SK-N-SH treated with all-trans-retinoic acid at 6 μM for 48 hours (cell line): ENCODE results near the gene CEP164.
"Not testable (repeated sequence)": the region's sequence is repeated elsewhere in the genome, so short reads cannot be mapped to it uniquely, and the experiment has no call there.

Source experiments
- ATAC-seq: fragments of 200-7000 bp; cut with Tn5 transposase; 3 replicates; pipeline ENCODE4 v1.9.1; 2020; ENCODE audit warnings: mild to moderate bottlenecking, moderate library complexity
- ARNTL ChIP-seq: fragments of 450-650 bp; formaldehyde crosslinking; IDR thresholded peaks from 2 replicates; pipeline ENCODE4 v1.5.0; 2020; ENCODE audit warnings: low read depth, mild to moderate bottlenecking, moderate library complexity, borderline replicate concordance
- BACH2 ChIP-seq: fragments of 250-450 bp; sonication (Bioruptor Pico); IDR thresholded peaks from 2 replicates; pipeline ENCODE4 v1.9.0; 2021; ENCODE audit warnings: mild to moderate bottlenecking, borderline replicate concordance
- CREB5 ChIP-seq: fragments of 250-450 bp; sonication (Bioruptor Pico); IDR thresholded peaks from 2 replicates; pipeline ENCODE4 v1.5.1; 2020; ENCODE audit warnings: low read depth, mild to moderate bottlenecking, moderate library complexity
- CSDC2 ChIP-seq: fragments of 250-450 bp; sonication (Bioruptor Pico); IDR thresholded peaks from 2 replicates; pipeline ENCODE4 v1.5.0; 2020; ENCODE audit warnings: mild to moderate bottlenecking, moderate library complexity
- ESRRG ChIP-seq: fragments of 250-450 bp; sonication (Bioruptor Pico); IDR thresholded peaks from 2 replicates; pipeline ENCODE4 v1.6.1; 2021; ENCODE audit warnings: mild to moderate bottlenecking
- GLIS3 ChIP-seq: fragments of 250-450 bp; sonication (Bioruptor Pico); IDR thresholded peaks from 2 replicates; pipeline ENCODE4 v1.5.0; 2020; ENCODE audit warnings: mild to moderate bottlenecking, moderate library complexity
- OSR1 ChIP-seq: fragments of 250-450 bp; sonication (Bioruptor Pico); IDR thresholded peaks from 2 replicates; pipeline ENCODE4 v1.8.0; 2022; ENCODE audit warnings: moderate library complexity, mild to moderate bottlenecking, inconsistent platforms
- PPARA ChIP-seq: fragments of 250-450 bp; sonication (Bioruptor Pico); IDR thresholded peaks from 2 replicates; pipeline ENCODE4 v1.5.0; 2020; ENCODE audit warnings: mild to moderate bottlenecking, borderline replicate concordance
- RARB ChIP-seq: fragments of 250-450 bp; sonication (Bioruptor Pico); IDR thresholded peaks from 2 replicates; pipeline ENCODE4 v1.8.0; 2021; ENCODE audit warnings: mild to moderate bottlenecking, moderate library complexity
- SNAI2 ChIP-seq: fragments of 250-450 bp; sonication (Bioruptor Pico); IDR thresholded peaks from 2 replicates; pipeline ENCODE4 v1.5.0; 2020; ENCODE audit warnings: mild to moderate bottlenecking, moderate library complexity
- TCF4 ChIP-seq: fragments of 250-450 bp; sonication (Bioruptor Pico); IDR thresholded peaks from 2 replicates; pipeline ENCODE4 v1.8.0; 2021; ENCODE audit warnings: mild to moderate bottlenecking, moderate library complexity, borderline replicate concordance
- TOX ChIP-seq: fragments of 250-450 bp; sonication (Bioruptor Pico); IDR thresholded peaks from 2 replicates; pipeline ENCODE4 v1.8.0; 2021; ENCODE audit warnings: mild to moderate bottlenecking, moderate library complexity, borderline replicate concordance
- ZC3H10 ChIP-seq: fragments of 250-450 bp; sonication (Bioruptor Pico); IDR thresholded peaks from 2 replicates; pipeline ENCODE4 v1.5.1; 2021; ENCODE audit warnings: mild to moderate bottlenecking, moderate library complexity
- ZFP3 ChIP-seq: fragments of 250-450 bp; sonication (Bioruptor Pico); IDR thresholded peaks from 2 replicates; pipeline ENCODE4 v1.5.0; 2020; ENCODE audit warnings: mild to moderate bottlenecking, moderate library complexity
- ZFP30 ChIP-seq: fragments of 450-650 bp; formaldehyde crosslinking; IDR thresholded peaks from 2 replicates; pipeline ENCODE4 v1.5.0; 2022; ENCODE audit warnings: mild to moderate bottlenecking, moderate library complexity
- ZNF70 ChIP-seq: fragments of 450-650 bp; formaldehyde crosslinking; IDR thresholded peaks from 2 replicates; pipeline ENCODE4 v1.5.0; 2020; ENCODE audit warnings: mild to moderate bottlenecking, moderate library complexity
- TF ChIP-seq, protein P1 (sequence below): fragments of 250-450 bp; sonication (Bioruptor Pico); IDR thresholded peaks from 2 replicates; pipeline ENCODE4 v1.5.0; 2020; ENCODE audit warnings: mild to moderate bottlenecking, moderate library complexity
- TF ChIP-seq, protein P2 (sequence below): fragments of 250-450 bp; sonication (Bioruptor Pico); IDR thresholded peaks from 2 replicates; pipeline ENCODE4 v1.5.1; 2021; ENCODE audit warnings: mild to moderate bottlenecking, moderate library complexity
- TF ChIP-seq, protein P3 (sequence below): fragments of 250-450 bp; sonication (Bioruptor Pico); IDR thresholded peaks from 2 replicates; pipeline ENCODE4 v1.8.0; 2021; ENCODE audit warnings: low read depth, mild to moderate bottlenecking, moderate library complexity, borderline replicate concordance

CEP164 gene

GRCh38 chr11:117396970-117397369 is 69.3 kb downstream of the CEP164 start:
- TF ChIP-seq, protein P1, sequence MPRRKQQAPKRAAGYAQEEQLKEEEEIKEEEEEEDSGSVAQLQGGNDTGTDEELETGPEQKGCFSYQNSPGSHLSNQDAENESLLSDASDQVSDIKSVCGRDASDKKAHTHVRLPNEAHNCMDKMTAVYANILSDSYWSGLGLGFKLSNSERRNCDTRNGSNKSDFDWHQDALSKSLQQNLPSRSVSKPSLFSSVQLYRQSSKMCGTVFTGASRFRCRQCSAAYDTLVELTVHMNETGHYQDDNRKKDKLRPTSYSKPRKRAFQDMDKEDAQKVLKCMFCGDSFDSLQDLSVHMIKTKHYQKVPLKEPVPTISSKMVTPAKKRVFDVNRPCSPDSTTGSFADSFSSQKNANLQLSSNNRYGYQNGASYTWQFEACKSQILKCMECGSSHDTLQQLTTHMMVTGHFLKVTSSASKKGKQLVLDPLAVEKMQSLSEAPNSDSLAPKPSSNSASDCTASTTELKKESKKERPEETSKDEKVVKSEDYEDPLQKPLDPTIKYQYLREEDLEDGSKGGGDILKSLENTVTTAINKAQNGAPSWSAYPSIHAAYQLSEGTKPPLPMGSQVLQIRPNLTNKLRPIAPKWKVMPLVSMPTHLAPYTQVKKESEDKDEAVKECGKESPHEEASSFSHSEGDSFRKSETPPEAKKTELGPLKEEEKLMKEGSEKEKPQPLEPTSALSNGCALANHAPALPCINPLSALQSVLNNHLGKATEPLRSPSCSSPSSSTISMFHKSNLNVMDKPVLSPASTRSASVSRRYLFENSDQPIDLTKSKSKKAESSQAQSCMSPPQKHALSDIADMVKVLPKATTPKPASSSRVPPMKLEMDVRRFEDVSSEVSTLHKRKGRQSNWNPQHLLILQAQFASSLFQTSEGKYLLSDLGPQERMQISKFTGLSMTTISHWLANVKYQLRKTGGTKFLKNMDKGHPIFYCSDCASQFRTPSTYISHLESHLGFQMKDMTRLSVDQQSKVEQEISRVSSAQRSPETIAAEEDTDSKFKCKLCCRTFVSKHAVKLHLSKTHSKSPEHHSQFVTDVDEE (CRISPR knock-in tag): no peak
- TF ChIP-seq CREB5: no peak
- no peak for TF ChIP-seq ARNTL (CRISPR knock-in tag)
- TF ChIP-seq GLIS3: no peak
- no peak for TF ChIP-seq ZC3H10
- no peak for TF ChIP-seq TOX
- TF ChIP-seq CSDC2: no peak
- no peak for TF ChIP-seq ZFP3 (CRISPR knock-in tag)
- no peak for TF ChIP-seq ZNF70 (CRISPR knock-in tag)
- no peak for TF ChIP-seq PPARA (CRISPR knock-in tag)
- no peak for TF ChIP-seq SNAI2
- no peak for TF ChIP-seq TCF4 (CRISPR knock-in tag)
- TF ChIP-seq OSR1 (CRISPR knock-in tag): no peak
- no peak for ATAC-seq

- not testable (repeated sequence) for ATAC-seq
These were observed 71.0 kb downstream of the CEP164 start for GRCh38 chr11:117398618-117399017.

- ATAC-seq: not testable (repeated sequence)
These were observed 71.6 kb downstream of the CEP164 start for GRCh38 chr11:117399100-117399840.

DNA sequence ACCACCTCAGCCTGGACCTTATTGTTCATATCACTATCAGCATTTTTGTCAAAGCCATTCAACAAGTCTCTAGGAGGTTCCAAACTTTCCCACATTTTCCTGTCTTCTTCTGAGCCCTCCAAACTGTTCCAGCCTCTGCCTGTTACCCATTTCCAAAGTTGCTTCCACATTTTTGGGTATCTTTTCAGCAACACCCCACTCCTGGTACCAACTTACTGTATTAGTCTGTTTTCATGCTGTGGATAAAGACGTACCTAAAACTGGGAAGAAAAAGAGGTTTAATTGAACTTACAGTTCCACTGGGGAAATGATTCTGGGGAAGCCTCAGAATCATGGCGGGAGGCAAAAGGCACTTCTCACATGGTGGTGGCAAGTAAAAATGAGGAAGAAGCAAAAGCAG is 78.2 kb downstream of the CEP164 start:
- not testable (repeated sequence) for ATAC-seq

GRCh38 chr11:117407016-117407415 is 79.4 kb downstream of the CEP164 start:
- TF ChIP-seq ESRRG (CRISPR knock-in tag): no peak
- TF ChIP-seq BACH2 (CRISPR knock-in tag): no peak
- TF ChIP-seq, protein P2, sequence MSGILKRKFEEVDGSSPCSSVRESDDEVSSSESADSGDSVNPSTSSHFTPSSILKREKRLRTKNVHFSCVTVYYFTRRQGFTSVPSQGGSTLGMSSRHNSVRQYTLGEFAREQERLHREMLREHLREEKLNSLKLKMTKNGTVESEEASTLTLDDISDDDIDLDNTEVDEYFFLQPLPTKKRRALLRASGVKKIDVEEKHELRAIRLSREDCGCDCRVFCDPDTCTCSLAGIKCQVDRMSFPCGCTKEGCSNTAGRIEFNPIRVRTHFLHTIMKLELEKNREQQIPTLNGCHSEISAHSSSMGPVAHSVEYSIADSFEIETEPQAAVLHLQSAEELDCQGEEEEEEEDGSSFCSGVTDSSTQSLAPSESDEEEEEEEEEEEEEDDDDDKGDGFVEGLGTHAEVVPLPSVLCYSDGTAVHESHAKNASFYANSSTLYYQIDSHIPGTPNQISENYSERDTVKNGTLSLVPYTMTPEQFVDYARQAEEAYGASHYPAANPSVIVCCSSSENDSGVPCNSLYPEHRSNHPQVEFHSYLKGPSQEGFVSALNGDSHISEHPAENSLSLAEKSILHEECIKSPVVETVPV (CRISPR knock-in tag): no peak
- no peak for TF ChIP-seq ZFP30 (CRISPR knock-in tag)
- TF ChIP-seq SNAI2: no peak
- no peak for TF ChIP-seq CREB5
- TF ChIP-seq ZC3H10: no peak
- TF ChIP-seq PPARA (CRISPR knock-in tag): no peak
- TF ChIP-seq TCF4 (CRISPR knock-in tag): no peak
- ATAC-seq: no peak

GRCh38 chr11:117408356-117408755 is 80.7 kb downstream of the CEP164 start:
- no peak for ATAC-seq
- no peak for TF ChIP-seq SNAI2
- no peak for TF ChIP-seq GLIS3
- no peak for TF ChIP-seq OSR1 (CRISPR knock-in tag)
- TF ChIP-seq, protein P3, sequence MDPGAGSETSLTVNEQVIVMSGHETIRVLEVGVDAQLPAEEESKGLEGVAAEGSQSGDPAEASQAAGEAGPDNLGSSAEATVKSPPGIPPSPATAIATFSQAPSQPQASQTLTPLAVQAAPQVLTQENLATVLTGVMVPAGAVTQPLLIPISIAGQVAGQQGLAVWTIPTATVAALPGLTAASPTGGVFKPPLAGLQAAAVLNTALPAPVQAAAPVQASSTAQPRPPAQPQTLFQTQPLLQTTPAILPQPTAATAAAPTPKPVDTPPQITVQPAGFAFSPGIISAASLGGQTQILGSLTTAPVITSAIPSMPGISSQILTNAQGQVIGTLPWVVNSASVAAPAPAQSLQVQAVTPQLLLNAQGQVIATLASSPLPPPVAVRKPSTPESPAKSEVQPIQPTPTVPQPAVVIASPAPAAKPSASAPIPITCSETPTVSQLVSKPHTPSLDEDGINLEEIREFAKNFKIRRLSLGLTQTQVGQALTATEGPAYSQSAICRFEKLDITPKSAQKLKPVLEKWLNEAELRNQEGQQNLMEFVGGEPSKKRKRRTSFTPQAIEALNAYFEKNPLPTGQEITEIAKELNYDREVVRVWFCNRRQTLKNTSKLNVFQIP (CRISPR knock-in tag): no peak
- no peak for TF ChIP-seq RARB (CRISPR knock-in tag)
- TF ChIP-seq TCF4 (CRISPR knock-in tag): no peak
